PC-3 (cell line): ENCODE measurements around the gene GRB2. TPM values are rescaled to one million over a fixed set of nuclear protein-coding genes. Genes with fewer than 3 reads are reported as not detected.

Experiments used
- ATAC-seq: fragments of 200-7000 bp; cut with Tn5 transposase; 2 replicates; pipeline ENCODE4 v1.9.1; 2020; ENCODE audit warnings: mild to moderate bottlenecking, moderate library complexity
- BruUV-seq: library from RNA; stranded (reverse); fragments of 400-500 nt; replicated peaks from 2 replicates; lab custom pipeline; 2021; lab: Mats Ljungman, UMichigan
- CTCF ChIA-PET: fragments of 300-600 bp; sonication (Branson Sonifier 250); formaldehyde crosslinking; loops from one replicate; lab custom pipeline; 2022; ENCODE audit warnings: antibody characterized with exemption; lab: Charles Lee
- POLR2A ChIA-PET: fragments of 300-600 bp; sonication (Branson Sonifier 250); formaldehyde crosslinking; loops from one replicate; lab custom pipeline; 2022; ENCODE audit warnings: antibody characterized with exemption; ENCODE audit not compliant: unreplicated experiment; lab: Charles Lee
- DNase-seq: peaks from one replicate; pipeline ENCODE4 v3.0.0-alpha.2; 2015
- H2AFZ ChIP-seq: fragments of 300-600 bp; sonication (generic); 2 replicates; pipeline ENCODE4 v1.6.0; 2016; ENCODE audit warnings: antibody characterized with exemption, low read length
- H3F3A ChIP-seq: fragments of 300-600 bp; sonication (generic); one replicate; pipeline ENCODE4 v1.6.0; 2017; ENCODE audit warnings: antibody characterized with exemption, low read length, control low read depth, mild to moderate bottlenecking; ENCODE audit not compliant: unreplicated experiment
- H3K27ac ChIP-seq: fragments of 300-600 bp; sonication (generic); 2 replicates; pipeline ENCODE4 v1.5.1; 2016; ENCODE audit warnings: mild to moderate bottlenecking, low read length
- H3K27me3 ChIP-seq: fragments of 300-600 bp; sonication (generic); 2 replicates; pipeline ENCODE4 v1.6.1; 2016; ENCODE audit warnings: low read length, mixed read lengths
- H3K36me3 ChIP-seq: fragments of 300-600 bp; sonication (generic); 2 replicates; pipeline ENCODE4 v1.6.1; 2016; ENCODE audit warnings: low read depth, mixed run types, low read length, mixed read lengths
- H3K4me1 ChIP-seq: fragments of 300-600 bp; sonication (generic); 2 replicates; pipeline ENCODE4 v1.5.1; 2016; ENCODE audit warnings: low read length; ENCODE audit not compliant: insufficient read depth
- H3K4me2 ChIP-seq: fragments of 300-600 bp; sonication (generic); 2 replicates; pipeline ENCODE4 v1.6.0; 2016; ENCODE audit warnings: low read length
- H3K4me3 ChIP-seq: fragments of 300-600 bp; sonication (generic); 2 replicates; pipeline ENCODE4 v1.5.1; 2016; ENCODE audit warnings: mild to moderate bottlenecking, low read length, mixed read lengths
- H3K79me2 ChIP-seq: fragments of 300-600 bp; sonication (generic); 2 replicates; pipeline ENCODE4 v1.6.1; 2017; ENCODE audit warnings: low read length, mixed read lengths
- H3K9ac ChIP-seq: fragments of 300-600 bp; sonication (generic); 2 replicates; pipeline ENCODE4 v1.6.0; 2016; ENCODE audit warnings: mild to moderate bottlenecking, low read length
- H3K9me2 ChIP-seq: fragments of 300-600 bp; sonication (generic); replicated peaks from 2 replicates; pipeline ENCODE4 v1.6.1; 2016; ENCODE audit warnings: mixed run types, low read length, mixed read lengths
- H3K9me3 ChIP-seq: fragments of 300-600 bp; sonication (generic); 2 replicates; pipeline ENCODE4 v1.6.1; 2016; ENCODE audit warnings: low read length, mixed read lengths
- H4K20me1 ChIP-seq: fragments of 300-600 bp; sonication (generic); 2 replicates; pipeline ENCODE4 v1.6.1; 2016; ENCODE audit warnings: low read length, mixed read lengths
- EZH2 ChIP-seq: fragments of 300-600 bp; sonication (generic); IDR thresholded peaks from one replicate; pipeline ENCODE4 v1.6.1; 2017; ENCODE audit warnings: antibody characterized with exemption, mild to moderate bottlenecking, low read length; ENCODE audit not compliant: unreplicated experiment
- EZH2phosphoT487 ChIP-seq: fragments of 300-600 bp; sonication (generic); IDR thresholded peaks from 2 replicates; pipeline ENCODE4 v1.6.1; 2018; ENCODE audit warnings: mild to moderate bottlenecking, antibody characterized with exemption, low read length, borderline replicate concordance
- intact Hi-C: fragments of 100-400 bp; cut with micrococcal nuclease; formaldehyde crosslinking; loops from 2 replicates; pipeline ENCODE4 v1.9.0; 2023
- total RNA-seq: library from RNA; depleted of rRNA; stranded (reverse); fragments of >200 nt; gene quantifications from 2 replicates; pipeline ENCODE4 v1.2.3, GENCODE V29; 2014
- TF ChIP-seq, protein P1 (sequence below): fragments of 300-600 bp; sonication (generic); conservative IDR thresholded peaks from 2 replicates; pipeline ENCODE4 v1.5.1; 2017; ENCODE audit warnings: antibody characterized with exemption, low read depth, mild to moderate bottlenecking, low read length

GRB2 gene
- total RNA-seq, 1 experiment from 2014 or later: 224 TPM

DNA sequence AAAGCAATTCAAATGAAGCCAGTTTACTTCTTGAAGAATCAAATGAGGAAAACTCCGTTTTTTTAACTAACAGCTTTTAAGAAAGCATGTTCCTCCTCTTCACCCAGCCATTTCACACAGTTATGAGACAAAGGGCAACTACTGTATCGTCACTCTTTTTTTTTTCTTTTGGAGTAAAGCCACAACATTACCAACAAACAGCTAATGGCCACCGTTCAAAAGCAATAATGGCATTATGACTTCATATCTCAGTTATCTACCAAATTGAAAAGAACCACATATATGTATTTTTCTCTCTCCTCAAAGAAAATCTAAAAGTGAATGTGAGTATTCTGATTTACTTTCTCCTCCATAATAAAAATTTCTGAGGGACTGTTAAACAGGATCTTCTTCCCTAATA lies 14.5 kb downstream of the GRB2 start:
- no peak for DNase-seq
- no peak for ATAC-seq
- Histone ChIP-seq H3K9me3 (no peaks in the 10 kb centered on the region), H4K20me1 (no peaks in the 10 kb centered on the region), H3K27me3 (no peaks in the 10 kb centered on the region), H2AFZ (no peak overlapping the region), H3K4me3 (no peak overlapping the region), H3K9ac (no peak overlapping the region), H3F3A (no peaks in the 10 kb centered on the region), H3K9me2 (no peaks in the 10 kb centered on the region), H3K36me3 (peaks cover 17% of the 10 kb centered on the region), H3K4me2 (no peak overlapping the region), H3K27ac (no peak overlapping the region), H3K79me2 (peaks cover 95% of the 10 kb centered on the region), H3K4me1 (peaks cover 27% of the 10 kb centered on the region)
- POLR2A ChIA-PET: no interaction called here
- no TSS peak for BruUV-seq
- CTCF ChIA-PET: no interaction called here
- TF ChIP-seq, protein P1, sequence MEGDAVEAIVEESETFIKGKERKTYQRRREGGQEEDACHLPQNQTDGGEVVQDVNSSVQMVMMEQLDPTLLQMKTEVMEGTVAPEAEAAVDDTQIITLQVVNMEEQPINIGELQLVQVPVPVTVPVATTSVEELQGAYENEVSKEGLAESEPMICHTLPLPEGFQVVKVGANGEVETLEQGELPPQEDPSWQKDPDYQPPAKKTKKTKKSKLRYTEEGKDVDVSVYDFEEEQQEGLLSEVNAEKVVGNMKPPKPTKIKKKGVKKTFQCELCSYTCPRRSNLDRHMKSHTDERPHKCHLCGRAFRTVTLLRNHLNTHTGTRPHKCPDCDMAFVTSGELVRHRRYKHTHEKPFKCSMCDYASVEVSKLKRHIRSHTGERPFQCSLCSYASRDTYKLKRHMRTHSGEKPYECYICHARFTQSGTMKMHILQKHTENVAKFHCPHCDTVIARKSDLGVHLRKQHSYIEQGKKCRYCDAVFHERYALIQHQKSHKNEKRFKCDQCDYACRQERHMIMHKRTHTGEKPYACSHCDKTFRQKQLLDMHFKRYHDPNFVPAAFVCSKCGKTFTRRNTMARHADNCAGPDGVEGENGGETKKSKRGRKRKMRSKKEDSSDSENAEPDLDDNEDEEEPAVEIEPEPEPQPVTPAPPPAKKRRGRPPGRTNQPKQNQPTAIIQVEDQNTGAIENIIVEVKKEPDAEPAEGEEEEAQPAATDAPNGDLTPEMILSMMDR: no peak
- TF ChIP-seq EZH2 (no peak), EZH2phosphoT487 (no peak)
- intact Hi-C loops: no loop called here

DNA sequence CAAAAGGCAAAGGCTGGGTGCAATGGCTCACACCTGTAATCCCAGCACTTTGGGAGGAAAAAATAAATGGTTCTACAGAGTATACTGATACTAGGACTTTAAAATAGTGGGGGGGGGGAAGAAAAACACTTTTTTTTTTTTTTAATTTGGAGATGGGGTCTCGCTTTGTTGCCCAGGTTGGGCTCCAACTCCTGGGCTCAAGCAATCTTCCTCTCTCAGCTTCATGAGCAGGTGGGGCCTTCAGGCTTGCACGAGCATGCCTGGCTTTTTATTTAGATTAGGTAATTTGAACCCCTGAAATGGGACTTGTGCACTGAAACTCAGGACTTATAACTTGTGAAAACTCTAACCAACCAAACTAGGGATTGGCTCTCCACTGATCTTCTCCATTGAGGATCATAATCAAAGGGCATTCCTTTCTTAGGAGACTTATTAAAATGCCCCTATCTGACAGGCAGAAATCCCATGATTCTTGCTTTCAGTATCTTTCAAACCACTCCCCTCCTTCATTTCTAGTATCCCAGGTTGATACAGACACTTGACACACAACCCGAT lies 16.9 kb downstream of the GRB2 start:
- ATAC-seq (no peak), DNase-seq (no peak)
- H3K4me3 ChIP-seq: no peak overlapping the region
- H3K36me3 ChIP-seq: peaks cover 17% of the 10 kb centered on the region
- intact Hi-C loops: no loop called here
- H3K9me2 ChIP-seq: no peaks in the 10 kb centered on the region
- no peaks in the 10 kb centered on the region for H3F3A ChIP-seq
- no peak overlapping the region for H3K4me2 ChIP-seq
- peaks cover 13% of the 10 kb centered on the region for H3K4me1 ChIP-seq
- H3K27me3 ChIP-seq: no peaks in the 10 kb centered on the region
- no TSS peak for BruUV-seq
- TF ChIP-seq, protein P1: no peak
- TF ChIP-seq EZH2: no peak
- no peak overlapping the region for H3K27ac ChIP-seq
- H3K9ac ChIP-seq: no peak overlapping the region
- H2AFZ ChIP-seq: no peak overlapping the region
- H4K20me1 ChIP-seq: no peaks in the 10 kb centered on the region
- ChIA-PET POLR2A (no interaction called here), CTCF (no interaction called here)
- H3K79me2 ChIP-seq: peaks cover 98% of the 10 kb centered on the region
- H3K9me3 ChIP-seq: no peaks in the 10 kb centered on the region

DNA sequence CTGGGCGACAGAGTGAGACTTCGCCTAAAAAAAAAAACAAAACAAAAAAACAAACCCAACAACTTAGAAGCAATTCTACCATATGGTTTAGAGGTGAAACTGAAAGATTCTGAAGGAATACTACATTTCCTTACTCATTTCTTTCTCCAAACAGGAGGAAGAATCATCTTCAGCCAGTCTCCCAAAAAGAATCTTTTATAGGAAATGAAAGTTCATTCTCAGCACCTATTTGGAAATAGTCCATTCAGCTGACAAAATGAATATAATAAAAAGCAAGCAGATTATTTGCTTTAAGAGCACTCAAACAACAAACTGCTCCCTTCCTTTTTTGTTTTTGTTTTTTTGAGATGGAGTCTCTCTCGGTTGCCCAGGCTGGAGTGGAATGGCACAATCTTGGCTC lies 17.7 kb downstream of the GRB2 start:
- no peaks in the 10 kb centered on the region for H3K9me3 ChIP-seq
- no peak overlapping the region for H3K9ac ChIP-seq
- H3K9me2 ChIP-seq: no peaks in the 10 kb centered on the region
- H3K4me3 ChIP-seq: no peak overlapping the region
- H3K36me3 ChIP-seq: peaks cover 17% of the 10 kb centered on the region
- no TSS peak for BruUV-seq
- H3F3A ChIP-seq: no peaks in the 10 kb centered on the region
- no peaks in the 10 kb centered on the region for H4K20me1 ChIP-seq
- H2AFZ ChIP-seq: no peak overlapping the region
- no peaks in the 10 kb centered on the region for H3K27me3 ChIP-seq
- ChIA-PET CTCF (no interaction called here), POLR2A (no interaction called here)
- no peak overlapping the region for H3K27ac ChIP-seq
- TF ChIP-seq, protein P1: no peak
- no peak for TF ChIP-seq EZH2phosphoT487
- TF ChIP-seq EZH2: no peak
- DNase-seq: no peak
- H3K4me1 ChIP-seq: peaks cover 7% of the 10 kb centered on the region
- no peak for ATAC-seq
- no peak overlapping the region for H3K4me2 ChIP-seq
- intact Hi-C loops: no loop called here
- H3K79me2 ChIP-seq: peaks cover 98% of the 10 kb centered on the region
